Panc1 (cell line): ENCODE measurements around the gene SQOR. TPM values are rescaled to one million over a fixed set of nuclear protein-coding genes. Genes with fewer than 3 reads are reported as not detected.

Experiments used
- ATAC-seq: fragments of 200-7000 bp; cut with Tn5 transposase; 2 replicates; pipeline ENCODE4 v1.9.1; 2020; ENCODE audit warnings: mild to moderate bottlenecking, moderate library complexity
- BruUV-seq: library from RNA; stranded (reverse); fragments of 400-500 nt; replicated peaks from 2 replicates; lab custom pipeline; 2021; lab: Mats Ljungman, UMichigan
- CTCF ChIA-PET: fragments of 300-600 bp; sonication (Branson Sonifier 250); formaldehyde crosslinking; loops from one replicate; lab custom pipeline; 2022; ENCODE audit warnings: antibody characterized with exemption; lab: Charles Lee
- POLR2A ChIA-PET: fragments of 300-600 bp; sonication (Branson Sonifier 250); formaldehyde crosslinking; loops from one replicate; lab custom pipeline; 2022; ENCODE audit warnings: antibody characterized with exemption; lab: Charles Lee
- DNase-seq: peaks from one replicate; pipeline ENCODE4 v3.0.0-alpha.2; 2010; ENCODE audit warnings: low read depth, low spot score
- H3K27ac ChIP-seq: 2 replicates; pipeline ENCODE4 v1.5.1; 2011; ENCODE audit warnings: mild to moderate bottlenecking, low read length, inconsistent platforms
- H3K27me3 ChIP-seq: fragments of 200-500 bp; sonication (Bioruptor generic); 2 replicates; pipeline ENCODE4 v1.6.0; 2014; ENCODE audit warnings: low read length, inconsistent platforms; ENCODE audit not compliant: control insufficient read depth, insufficient read depth
- H3K36me3 ChIP-seq: fragments of 200-500 bp; sonication (Bioruptor generic); 2 replicates; pipeline ENCODE4 v1.5.1; 2014; ENCODE audit warnings: inconsistent platforms, mild to moderate bottlenecking, low read length, moderate library complexity; ENCODE audit not compliant: control insufficient read depth, insufficient read depth
- H3K4me1 ChIP-seq: 2 replicates; pipeline ENCODE4 v1.5.1; 2011; ENCODE audit warnings: inconsistent platforms, mild to moderate bottlenecking, low read length, moderate library complexity; ENCODE audit not compliant: control insufficient read depth, insufficient read depth
- H3K4me3 ChIP-seq, 2 experiments: 2 replicates each; pipeline ENCODE4 v1.5.1; 2011 to 2012; ENCODE audit warnings: low read depth in 2 of 2, low read length in 2 of 2, mild to moderate bottlenecking in 2 of 2, inconsistent platforms in 1 of 2, moderate library complexity in 1 of 2
- H3K9me3 ChIP-seq: fragments of 200-500 bp; sonication (Bioruptor generic); 2 replicates; pipeline ENCODE4 v1.5.1; 2014; ENCODE audit warnings: low read depth, mild to moderate bottlenecking, inconsistent platforms, low read length, moderate library complexity; ENCODE audit not compliant: control insufficient read depth, insufficient read depth
- CTCF ChIP-seq: fragments of 450-650 bp; IDR thresholded peaks from 2 replicates; pipeline ENCODE4 v1.5.1; 2017; ENCODE audit warnings: mild to moderate bottlenecking
- POLR2AphosphoS5 ChIP-seq: IDR thresholded peaks from 2 replicates; pipeline ENCODE4 v1.6.1; 2012; ENCODE audit warnings: mild to moderate bottlenecking, low read depth, low read length, moderate library complexity
- REST ChIP-seq, 2 experiments: IDR thresholded peaks; 2 replicates each; pipeline ENCODE4 v1.6.1; 2011 to 2012; ENCODE audit warnings: low read depth in 2 of 2, control low read depth in 1 of 2, low read length in 1 of 2, mild to moderate bottlenecking in 1 of 2, moderate library complexity in 1 of 2; ENCODE audit not compliant: insufficient read depth in 1 of 2
- SIN3A ChIP-seq: IDR thresholded peaks from 2 replicates; pipeline ENCODE4 v1.6.1; 2012; ENCODE audit warnings: low read depth, mild to moderate bottlenecking, low read length, moderate library complexity, borderline replicate concordance; ENCODE audit not compliant: insufficient read depth
- TCF7L2 ChIP-seq: IDR thresholded peaks from 2 replicates; pipeline ENCODE4 v1.6.1; 2011; ENCODE audit warnings: mild to moderate bottlenecking, low read depth, low read length, inconsistent platforms
- in situ Hi-C: cut with HindIII; loops from 2 replicates; pipeline ENCODE4 v1.10.0; 2016; ENCODE audit warnings: low sequenced_read_pairs, low pct_unique_long_range_greater_than_20kb
- intact Hi-C: fragments of 100-400 bp; cut with micrococcal nuclease; formaldehyde crosslinking; loops from one replicate; pipeline ENCODE4 v1.10.0; 2022; ENCODE audit not compliant: unreplicated experiment
- total RNA-seq: library from RNA; stranded (reverse); gene quantifications from one replicate; pipeline ENCODE4 v1.2.1, GENCODE V29; 2021; ENCODE audit not compliant: unreplicated experiment

Gene SQOR
- total RNA-seq, 1 experiment from 2014 or later: 62.2 TPM

GRCh38 chr15:45666119-45666875, 31.5 kb downstream of the SQOR start:
- Histone ChIP-seq H3K27ac (no peak overlapping the region), H3K9me3 (no peaks in the 10 kb centered on the region), H3K27me3 (no peaks in the 10 kb centered on the region), H3K4me1 (no peaks in the 10 kb centered on the region), H3K4me3 (no peak overlapping the region), H3K36me3 (no peaks in the 10 kb centered on the region; the same call in 1 of the 2 replicates)
- TF ChIP-seq SIN3A: no peak
- TF ChIP-seq CTCF: peak; percentile 32
- no peak for DNase-seq
- CTCF ChIA-PET: interaction anchor here (0.6 kb wide), 1 partner anchor 18 kb away, joined by 3 read pairs; no protein-coding TSS in a partner anchor
- no TSS peak for BruUV-seq
- ATAC-seq: peak; percentile 53; the same call in 1 of the 2 replicates
- POLR2A ChIA-PET: no interaction called here
- intact Hi-C loops: no loop called here
- in situ Hi-C loops: no loop called here

DNA sequence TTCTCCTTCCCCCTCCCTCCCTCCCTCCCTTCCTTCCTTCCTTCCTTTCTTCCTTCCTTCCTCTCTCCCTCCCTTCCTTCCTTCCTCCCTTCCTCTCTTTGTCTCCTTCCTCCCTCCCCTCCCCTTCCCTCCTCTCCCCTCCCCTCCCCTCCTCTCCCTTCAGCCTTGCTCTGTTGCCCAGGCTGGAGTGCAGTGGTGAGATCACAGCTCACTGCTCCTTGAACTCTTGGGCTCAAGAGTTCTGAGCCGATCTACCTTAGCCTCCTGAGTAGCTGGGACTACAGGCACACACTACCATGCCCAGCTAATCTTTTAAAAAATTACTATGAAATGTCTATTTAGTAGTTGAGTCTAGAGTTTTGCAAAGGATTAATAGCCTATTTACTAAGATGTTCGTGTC, 32.2 kb downstream of the SQOR start:
- intact Hi-C loops (no loop called here), in situ Hi-C loops (no loop called here)
- CTCF ChIA-PET: interaction anchor here (0.7 kb wide), 1 partner anchor 220 kb away, joined by 7 read pairs; no protein-coding TSS in a partner anchor
- Histone ChIP-seq H3K27me3 (no peaks in the 10 kb centered on the region), H3K36me3 (no peaks in the 10 kb centered on the region; the same call in 1 of the 2 replicates), H3K4me1 (no peaks in the 10 kb centered on the region), H3K4me3 (no peak overlapping the region), H3K27ac (no peak overlapping the region), H3K9me3 (no peaks in the 10 kb centered on the region)
- ATAC-seq (no peak), DNase-seq (no peak)
- POLR2A ChIA-PET: no interaction called here
- TF ChIP-seq SIN3A: no peak
- TF ChIP-seq CTCF: no peak
- TF ChIP-seq POLR2AphosphoS5: no peak
- no peak for TF ChIP-seq TCF7L2
- no peak for TF ChIP-seq REST (IDR thresholded peaks at IDR 0.05; ENCODE audit: insufficient read depth in 1 of 2, low read depth in 2 of 2, low read length in 1 of 2)
- BruUV-seq: no TSS peak
